Activated CD8-positive, alpha-beta memory T cell treated with anti-CD3 and anti-CD28 coated beads for 4 hours (primary cell): Measurements from ENCODE around the gene TBC1D3E.
"Not testable (repeated sequence)": the region's sequence is repeated elsewhere in the genome, so short reads cannot be mapped to it uniquely, and the experiment has no call there.

ENCODE experiments used
- DNase-seq, 2 donors: peaks; one replicate each; pipeline ENCODE4 v3.0.0-alpha.2; 2020; ENCODE audit warnings: low read depth in 2 of 2

TBC1D3E gene

GRCh38 chr17:38127651-38128050 is at the start of gene TBC1D3E:
Gene TBC1D3E, plus strand, starts transcription at chr17:38127951. Its CDS starts 1,545 bp downstream, at chr17:38129496.
- not testable (repeated sequence) for DNase-seq

DNA sequence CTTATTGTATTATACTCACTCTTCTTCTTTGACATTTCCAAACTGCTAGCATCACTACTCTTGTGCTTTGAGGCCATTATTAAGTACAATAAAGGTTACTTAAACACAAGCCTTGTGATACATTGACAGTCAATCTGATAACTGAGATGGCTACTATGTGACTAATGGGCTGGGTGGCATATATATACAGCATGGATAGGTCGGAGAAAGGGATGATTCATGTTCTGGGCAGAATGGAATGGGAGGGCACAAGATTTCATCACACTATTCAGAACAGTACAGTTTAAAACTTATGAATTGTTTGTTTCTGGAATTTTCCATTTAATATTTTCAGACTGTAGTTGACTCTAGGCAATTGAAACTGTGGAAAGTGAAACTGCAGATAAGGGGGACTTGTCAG is 40.4 kb upstream of the TBC1D3E start:
- not testable (repeated sequence) for DNase-seq

- not testable (repeated sequence) for DNase-seq
Measured at GRCh38 chr17:38088120-38088519, 39.6 kb upstream of the TBC1D3E start.

DNA sequence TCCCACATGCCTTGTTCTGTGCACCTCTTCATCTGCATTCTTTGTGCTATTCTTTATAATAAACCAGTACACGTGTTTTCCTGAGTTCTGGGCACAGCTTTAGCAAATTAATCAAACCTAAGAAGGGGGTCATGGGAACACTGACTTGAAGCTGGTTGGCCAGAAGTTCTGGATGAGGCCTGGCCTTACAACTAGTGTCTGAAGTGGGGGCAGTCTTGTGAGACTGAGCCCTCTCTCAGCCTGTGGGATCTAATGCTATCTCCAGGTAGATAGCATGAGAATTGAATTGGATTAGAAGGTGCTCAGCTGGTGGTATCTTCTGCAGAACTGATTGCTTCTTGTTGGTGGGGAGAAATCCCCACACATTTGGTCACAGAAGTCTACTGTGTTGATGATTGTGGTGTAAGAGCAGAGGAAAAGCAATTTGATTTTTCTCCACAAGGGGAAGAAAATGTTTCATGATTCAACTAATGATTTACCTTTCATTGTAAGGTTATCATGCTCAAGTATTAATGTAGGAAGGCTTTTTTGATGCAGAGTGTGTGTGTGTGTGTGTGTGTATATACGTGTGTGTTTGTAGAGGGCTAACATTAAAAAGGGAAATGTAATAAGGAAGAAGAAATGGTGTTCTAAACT is 33.6 kb upstream of the TBC1D3E start:
- not testable (repeated sequence) for DNase-seq

GRCh38 chr17:38099262-38099661 is 28.5 kb upstream of the TBC1D3E start:
- not testable (repeated sequence) for DNase-seq

DNA sequence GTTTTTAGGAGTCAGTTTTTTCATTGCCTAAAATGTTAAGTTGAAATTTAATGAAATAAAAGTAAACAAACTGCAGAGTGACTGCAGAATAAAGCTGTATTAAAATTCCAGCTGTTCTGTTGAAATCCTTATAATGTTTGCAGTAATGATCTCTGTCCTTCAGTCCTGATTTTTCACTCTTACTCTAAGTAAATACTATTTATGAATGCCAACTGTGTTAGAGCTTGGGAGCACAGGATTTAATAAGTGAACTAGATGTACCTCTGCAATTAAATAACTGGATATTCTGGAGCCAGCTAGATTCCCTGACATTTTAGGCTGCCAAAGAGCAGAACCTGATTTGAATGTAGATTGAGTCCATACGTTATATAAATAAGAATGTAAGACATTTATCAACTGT is 7.9 kb upstream of the TBC1D3E start:
- not testable (repeated sequence) for DNase-seq

DNA sequence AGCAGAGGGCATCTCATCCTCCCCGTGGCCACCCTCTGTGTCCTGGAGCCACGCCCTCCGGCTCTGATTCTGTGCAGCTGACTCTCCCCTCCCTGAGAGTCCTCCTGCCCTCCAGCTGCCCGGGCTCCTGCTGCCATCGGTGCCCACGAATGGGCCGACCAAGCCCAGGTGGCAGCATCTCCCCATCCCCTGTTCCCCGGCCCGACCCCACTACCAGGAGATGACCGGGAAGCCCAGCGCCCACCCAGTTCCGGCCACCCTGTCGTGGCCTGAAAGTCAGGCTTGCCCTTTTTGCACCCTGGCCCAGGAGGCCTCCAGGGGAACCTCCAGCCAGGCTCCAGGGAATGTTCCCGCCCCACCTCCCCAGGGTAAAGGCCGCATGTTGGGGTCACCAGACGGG is 7.1 kb downstream of the TBC1D3E start:
- DNase-seq = not testable (repeated sequence)
